GM23338 (cell line): ENCODE data around the gene ZNF780B. TPM values are rescaled to one million over a fixed set of nuclear protein-coding genes. Genes with fewer than 3 reads are reported as not detected.
A peak's percentile ranks its signal among the peaks of the same experiment; 100 is the strongest.

ENCODE experiments used
- ATAC-seq: fragments of 200-7000 bp; cut with Tn5 transposase; 3 replicates; pipeline ENCODE4 v1.9.1; 2020
- DNase-seq: peaks from one replicate; pipeline ENCODE4 v3.0.0-alpha.2; 2015; ENCODE audit warnings: low spot score
- H2AFZ ChIP-seq: fragments of 200-600 bp; sonication (generic); 2 replicates; pipeline ENCODE4 v1.8.0; 2016; ENCODE audit warnings: antibody characterized with exemption, mild to moderate bottlenecking, moderate library complexity
- H3F3A ChIP-seq: fragments of 200-600 bp; sonication (generic); replicated peaks from 2 replicates; pipeline ENCODE4 v1.8.0; 2017; ENCODE audit warnings: antibody characterized with exemption, mixed run types, low read depth
- H3K27ac ChIP-seq: fragments of 200-600 bp; sonication (generic); 2 replicates; pipeline ENCODE4 v1.6.1; 2016; ENCODE audit warnings: low read depth
- H3K27me3 ChIP-seq: fragments of 200-600 bp; sonication (generic); 2 replicates; pipeline ENCODE4 v1.8.0; 2016; ENCODE audit warnings: mild to moderate bottlenecking, mixed run types, moderate library complexity; ENCODE audit not compliant: insufficient read depth
- H3K36me3 ChIP-seq: fragments of 200-600 bp; sonication (generic); 2 replicates; pipeline ENCODE4 v1.8.0; 2016; ENCODE audit warnings: mild to moderate bottlenecking; ENCODE audit not compliant: insufficient read depth
- H3K4me1 ChIP-seq: fragments of 200-600 bp; sonication (generic); 2 replicates; pipeline ENCODE4 v1.8.0; 2016; ENCODE audit warnings: mild to moderate bottlenecking, moderate library complexity; ENCODE audit not compliant: insufficient read depth
- H3K4me2 ChIP-seq: fragments of 200-600 bp; sonication (generic); 2 replicates; pipeline ENCODE4 v1.7.1; 2017; ENCODE audit warnings: mixed run types
- H3K4me3 ChIP-seq: fragments of 200-600 bp; sonication (generic); 2 replicates; pipeline ENCODE4 v1.6.1; 2016; ENCODE audit warnings: mixed run types
- H3K79me2 ChIP-seq: fragments of 200-600 bp; sonication (generic); replicated peaks from 2 replicates; pipeline ENCODE4 v1.8.0; 2017; ENCODE audit warnings: mild to moderate bottlenecking; ENCODE audit not compliant: insufficient read depth
- H3K9me2 ChIP-seq: fragments of 200-600 bp; sonication (generic); 2 replicates; pipeline ENCODE4 v1.8.0; 2017; ENCODE audit not compliant: insufficient read depth
- H4K20me1 ChIP-seq: fragments of 200-600 bp; sonication (generic); replicated peaks from 2 replicates; pipeline ENCODE4 v1.8.0; 2017; ENCODE audit warnings: mild to moderate bottlenecking; ENCODE audit not compliant: insufficient read depth
- H3K27ac Mint-ChIP-seq: 2 replicates; pipeline ENCODE4 v1.8.0; 2020; ENCODE audit warnings: inconsistent platforms, mild to moderate bottlenecking, moderate library complexity, mixed read lengths
- H3K27me3 Mint-ChIP-seq: 3 replicates; pipeline ENCODE4 v1.8.0; 2022; ENCODE audit warnings: low read depth, mild to moderate bottlenecking, moderate library complexity, mixed read lengths, inconsistent platforms; ENCODE audit not compliant: insufficient read depth, poor library complexity
- H3K36me3 Mint-ChIP-seq: 3 replicates; pipeline ENCODE4 v1.8.0; 2021; ENCODE audit warnings: low read depth, mild to moderate bottlenecking, inconsistent platforms, moderate library complexity, mixed read lengths
- H3K4me1 Mint-ChIP-seq: 3 replicates; pipeline ENCODE4 v1.8.0; 2020; ENCODE audit warnings: mild to moderate bottlenecking, inconsistent platforms, mixed read lengths
- H3K4me3 Mint-ChIP-seq: 3 replicates; pipeline ENCODE4 v1.8.0; 2021; ENCODE audit warnings: moderate library complexity, mild to moderate bottlenecking, inconsistent platforms, mixed read lengths
- H3K9me3 Mint-ChIP-seq: 3 replicates; pipeline ENCODE4 v1.8.0; 2020; ENCODE audit warnings: moderate library complexity, mild to moderate bottlenecking, inconsistent platforms, mixed read lengths
- CREB1 ChIP-seq: fragments of 250-450 bp; sonication (Bioruptor Pico); IDR thresholded peaks from 2 replicates; pipeline ENCODE4 v1.5.0; 2020; ENCODE audit warnings: low read depth, mild to moderate bottlenecking, moderate library complexity
- CTCF ChIP-seq, 2 experiments: fragments of 200-600 bp in 1 of 2; sonication (generic) in 1 of 2; conservative IDR thresholded peaks; 2 replicates each; pipeline versions ENCODE4 v1.5.1 to v1.6.1; 2016 to 2017; ENCODE audit warnings: antibody characterized with exemption in 2 of 2, low read depth in 2 of 2, mild to moderate bottlenecking in 2 of 2, moderate library complexity in 1 of 2
- ETS1 ChIP-seq: IDR thresholded peaks from 2 replicates; pipeline ENCODE4 v1.6.1; 2016; ENCODE audit warnings: antibody characterized with exemption
- EZH2 ChIP-seq: fragments of 200-600 bp; sonication (generic); IDR thresholded peaks from one replicate; pipeline ENCODE4 v1.8.0; 2017; ENCODE audit warnings: antibody characterized with exemption, mild to moderate bottlenecking, low read depth; ENCODE audit not compliant: unreplicated experiment
- EZH2phosphoT487 ChIP-seq: fragments of 200-600 bp; sonication (generic); IDR thresholded peaks from one replicate; pipeline ENCODE4 v1.8.1; 2018; ENCODE audit warnings: antibody characterized with exemption; ENCODE audit not compliant: unreplicated experiment
- JUNB ChIP-seq: IDR thresholded peaks from one replicate; pipeline ENCODE4 v1.6.1; 2016; ENCODE audit warnings: antibody characterized with exemption; ENCODE audit not compliant: unreplicated experiment
- POLR2AphosphoS5 ChIP-seq: IDR thresholded peaks from 2 replicates; pipeline ENCODE4 v1.6.1; 2016; ENCODE audit warnings: antibody characterized with exemption, low read depth
- REST ChIP-seq: IDR thresholded peaks from one replicate; pipeline ENCODE4 v1.6.1; 2018; ENCODE audit warnings: antibody characterized with exemption; ENCODE audit not compliant: unreplicated experiment
- STAT1 ChIP-seq: IDR thresholded peaks from one replicate; pipeline ENCODE4 v1.6.1; 2016; ENCODE audit warnings: antibody characterized with exemption; ENCODE audit not compliant: unreplicated experiment
- ZNF114 ChIP-seq: fragments of 250-450 bp; sonication (Bioruptor Pico); IDR thresholded peaks from 2 replicates; pipeline ENCODE4 v1.5.0; 2020; ENCODE audit warnings: mild to moderate bottlenecking, moderate library complexity
- ZNF331 ChIP-seq: fragments of 250-450 bp; sonication (Bioruptor Pico); IDR thresholded peaks from 2 replicates; pipeline ENCODE4 v1.5.0; 2020; ENCODE audit warnings: low read depth, mild to moderate bottlenecking, moderate library complexity
- polyA plus RNA-seq: library from polyadenylated mRNA; unstranded; fragments of >200 nt; fragmentation: Nextera tagmentation; extraction: Ambion mirVana; gene quantifications from 2 replicates; pipeline ENCODE4 v1.2.1, GENCODE V29; 2016
- total RNA-seq: library from RNA; depleted of rRNA; stranded (reverse); fragments of >200 nt; shearing (Covaris generic); gene quantifications from 2 replicates; pipeline ENCODE4 v1.2.3, GENCODE V29; 2014

Gene ZNF780B
- total and polyA plus RNA-seq, 2 experiments from 2014 or later = 4.9 to 11.0 TPM

GRCh38 chr19:40057166-40057565 is 1.1 kb upstream of the ZNF780B start:
- H3K27me3 ChIP-seq = no peaks in the 10 kb centered on the region
- DNase-seq (no peak), ATAC-seq (no peak)
- peaks cover 13% of the 10 kb centered on the region for H3K4me1 Mint-ChIP-seq
- H3K27me3 Mint-ChIP-seq = peaks cover 13% of the 10 kb centered on the region
- peak overlapping the region; percentile 100 for H3K4me3 Mint-ChIP-seq
- no peaks in the 10 kb centered on the region for H3F3A ChIP-seq
- peaks cover 38% of the 10 kb centered on the region for H3K79me2 ChIP-seq
- H3K36me3 ChIP-seq = no peaks in the 10 kb centered on the region
- no peak overlapping the region for H3K4me3 ChIP-seq
- H3K9me2 ChIP-seq = no peaks in the 10 kb centered on the region; the same call in 1 of the 2 replicates
- no peaks in the 10 kb centered on the region for H4K20me1 ChIP-seq
- peaks cover 45% of the 10 kb centered on the region for H3K9me3 Mint-ChIP-seq
- TF ChIP-seq ETS1 (no peak), CTCF (conservative IDR thresholded peaks at IDR 0.05; ENCODE audit: low read depth in 2 of 2) (no peak), ZNF331 (no peak), JUNB (no peak)
- peaks cover 10% of the 10 kb centered on the region; the same call in 1 of the 2 replicates for H3K4me1 ChIP-seq
- H3K4me2 ChIP-seq = no peak overlapping the region
- H3K27ac Mint-ChIP-seq = no peak overlapping the region
- H2AFZ ChIP-seq = no peak overlapping the region
- peaks cover 17% of the 10 kb centered on the region; the same call in 2 of the 3 replicates for H3K36me3 Mint-ChIP-seq
- no peak overlapping the region for H3K27ac ChIP-seq

- Histone ChIP-seq H4K20me1 (peaks cover 5% of the 10 kb centered on the region), H3K4me1 (peaks cover 10% of the 10 kb centered on the region; the same call in 1 of the 2 replicates), H2AFZ (peak overlapping the region; percentile 86), H3K27me3 (no peaks in the 10 kb centered on the region), H3F3A (no peaks in the 10 kb centered on the region), H3K4me2 (peak overlapping the region; percentile 79), H3K79me2 (peaks cover 45% of the 10 kb centered on the region), H3K9me2 (no peaks in the 10 kb centered on the region; the same call in 1 of the 2 replicates), H3K4me3 (peak overlapping the region; percentile 76), H3K27ac (no peak overlapping the region), H3K36me3 (no peaks in the 10 kb centered on the region)
- Mint-ChIP-seq H3K4me3 (peak overlapping the region; percentile 100), H3K27me3 (peaks cover 13% of the 10 kb centered on the region), H3K4me1 (peaks cover 13% of the 10 kb centered on the region), H3K9me3 (peaks cover 41% of the 10 kb centered on the region), H3K27ac (peak overlapping the region; percentile 90), H3K36me3 (peaks cover 18% of the 10 kb centered on the region; the same call in 2 of the 3 replicates)
- ATAC-seq (no peak), DNase-seq (no peak)
- TF ChIP-seq ETS1 = no peak
- no peak for TF ChIP-seq CREB1 (CRISPR knock-in tag)
- TF ChIP-seq ZNF331 = no peak
- no peak for TF ChIP-seq ZNF114
- TF ChIP-seq STAT1 = no peak
- no peak for TF ChIP-seq POLR2AphosphoS5
- TF ChIP-seq REST = no peak
- no peak for TF ChIP-seq JUNB
- no peak for TF ChIP-seq CTCF (conservative IDR thresholded peaks at IDR 0.05; ENCODE audit: low read depth in 2 of 2)
- no peak for TF ChIP-seq EZH2phosphoT487
- TF ChIP-seq EZH2 = no peak
These were observed 474 bp upstream of the ZNF780B start for GRCh38 chr19:40056505-40056904.
